Spleen (tissue), 7 donors: ENCODE data around the gene SUPT6H.

Source experiments
- CTCF ChIP-seq, 11 experiments: fragments of 200-600 bp in 7 of 11; fragments of 450-650 bp in 4 of 11; sonication (generic) in 4 of 11; IDR thresholded peaks in 8 of 11; conservative IDR thresholded peaks in 3 of 11; 1 replicate in 7 of 11; 2 replicates in 4 of 11; pipeline versions ENCODE4 v1.4.0 to v1.8.0; 2016 to 2021; ENCODE audit warnings: antibody characterized with exemption in 11 of 11, inconsistent platforms in 4 of 11, mild to moderate bottlenecking in 1 of 11
- POLR2A ChIP-seq, 3 donors: fragments of 450-650 bp; IDR thresholded peaks; one replicate each; pipeline ENCODE4 v1.5.1; 2017; ENCODE audit warnings: antibody characterized with exemption in 3 of 3, mild to moderate bottlenecking in 1 of 3
- donor health status: DM: no; HTN: no; CAD: no; lungs with moderate emphysema.
- donor health status: DM: no; HTN: no; CAD: no.
- donor health status: DM: no; HTN: no; CAD: no.

GRCh38 chr17:28684963-28685362, 23.0 kb downstream of the SUPT6H start:
- TF ChIP-seq POLR2A (IDR thresholded peaks at IDR 0.05) (no peak), CTCF (IDR thresholded peaks at IDR 0.05 in 8 of 11, conservative IDR thresholded peaks at IDR 0.05 in 3 of 11) (peak in 2 of 11 experiments; percentile 10 to 31)
